ENCODE results near the gene PITX1. TPM values are rescaled to one million over a fixed set of nuclear protein-coding genes. Genes with fewer than 3 reads are reported as not detected.

Gene PITX1
- total RNA-seq, 2 experiments from 2014 or later, result 0.10 to 0.15 TPM

DNA sequence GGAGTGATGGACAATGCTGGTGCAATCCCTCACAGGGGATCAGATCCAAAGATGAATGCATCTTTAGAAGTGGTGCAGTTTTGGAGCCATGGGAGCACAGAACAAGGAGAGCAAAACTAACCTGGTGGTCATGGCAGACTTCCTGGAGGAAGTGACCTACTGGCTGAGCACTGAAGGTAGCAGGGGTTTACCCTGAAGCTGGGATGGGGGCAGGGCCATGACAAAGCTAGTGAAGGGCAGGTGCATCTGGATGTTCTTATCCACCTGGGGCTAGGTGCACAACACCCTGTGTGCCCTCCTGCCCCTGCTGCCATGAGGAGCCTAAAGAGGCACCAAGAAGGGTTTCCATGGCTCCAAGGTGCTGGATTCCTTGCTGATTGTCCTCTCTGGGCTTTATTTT lies 11.5 kb upstream of the PITX1 start:
- CTCF ChIA-PET, result no interaction called here
- POLR2A ChIA-PET, result no interaction called here

DNA sequence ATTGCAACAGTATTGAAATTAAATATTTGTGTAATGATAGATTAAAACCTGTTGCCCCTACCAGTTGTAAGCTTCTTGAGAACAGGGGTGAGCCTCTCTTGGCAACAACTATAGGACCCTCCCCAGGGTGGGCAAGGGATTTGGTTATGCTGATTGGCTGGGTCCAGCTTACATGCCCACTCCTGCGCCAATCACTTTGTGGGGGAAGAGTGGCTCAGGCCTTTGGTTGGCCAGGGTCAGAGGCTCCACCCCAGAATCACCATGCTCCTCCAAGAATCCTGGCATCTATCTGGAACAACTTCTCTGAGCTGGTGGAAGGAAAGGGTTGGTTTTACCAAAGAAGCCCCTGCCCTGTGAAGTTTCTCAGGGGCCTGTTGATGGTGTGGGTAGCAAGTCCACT lies 8.6 kb upstream of the PITX1 start:
- ChIA-PET POLR2A (interaction anchor here (0.6 kb wide), 1 partner anchor 20 kb away, joined by 3 read pairs; no protein-coding TSS in a partner anchor), CTCF (no interaction called here)

DNA sequence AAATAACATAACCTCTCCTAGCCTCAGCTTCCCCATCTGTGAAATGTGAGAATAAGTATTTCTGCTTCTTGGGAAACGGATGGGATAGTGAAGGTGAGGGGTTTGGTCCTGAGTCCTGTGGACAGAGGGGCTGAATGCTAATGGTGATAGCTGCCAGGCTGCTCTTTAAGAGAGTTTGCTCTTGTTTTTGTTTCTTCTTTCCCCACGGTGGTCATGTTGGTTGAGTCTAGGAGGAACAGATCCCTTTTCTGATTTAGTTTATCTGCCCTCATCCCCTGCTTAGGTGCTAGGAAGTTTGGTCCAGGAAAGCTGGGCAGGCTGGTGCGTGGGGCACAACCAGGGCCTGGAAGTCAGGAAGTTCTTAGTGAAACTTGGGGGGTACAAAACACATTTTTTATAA lies 7.7 kb upstream of the PITX1 start:
- ChIA-PET CTCF (no interaction called here), POLR2A (no interaction called here)

DNA sequence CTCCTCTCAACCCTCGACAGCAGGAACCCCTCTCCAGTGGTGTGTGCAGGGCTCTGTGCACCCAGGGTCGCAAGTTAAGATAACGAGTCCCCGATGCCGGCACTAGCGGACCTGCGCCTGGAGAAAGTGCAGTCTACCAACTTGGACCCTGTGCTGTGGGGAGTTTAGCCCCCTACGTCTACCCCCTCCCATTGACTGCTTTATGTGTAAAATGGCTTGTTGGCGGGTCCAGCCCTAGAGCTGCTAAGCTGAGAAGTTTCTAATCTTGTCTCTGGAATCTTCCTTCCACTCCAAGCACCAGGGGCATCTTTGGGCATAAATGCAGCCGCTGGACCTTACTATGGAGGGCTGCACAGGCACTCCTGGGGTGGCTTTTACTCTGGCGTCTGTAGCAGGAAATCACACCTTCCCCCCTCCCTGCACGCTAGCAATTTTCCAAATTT lies 7.1 kb upstream of the PITX1 start:
- CTCF ChIA-PET, result no interaction called here

DNA sequence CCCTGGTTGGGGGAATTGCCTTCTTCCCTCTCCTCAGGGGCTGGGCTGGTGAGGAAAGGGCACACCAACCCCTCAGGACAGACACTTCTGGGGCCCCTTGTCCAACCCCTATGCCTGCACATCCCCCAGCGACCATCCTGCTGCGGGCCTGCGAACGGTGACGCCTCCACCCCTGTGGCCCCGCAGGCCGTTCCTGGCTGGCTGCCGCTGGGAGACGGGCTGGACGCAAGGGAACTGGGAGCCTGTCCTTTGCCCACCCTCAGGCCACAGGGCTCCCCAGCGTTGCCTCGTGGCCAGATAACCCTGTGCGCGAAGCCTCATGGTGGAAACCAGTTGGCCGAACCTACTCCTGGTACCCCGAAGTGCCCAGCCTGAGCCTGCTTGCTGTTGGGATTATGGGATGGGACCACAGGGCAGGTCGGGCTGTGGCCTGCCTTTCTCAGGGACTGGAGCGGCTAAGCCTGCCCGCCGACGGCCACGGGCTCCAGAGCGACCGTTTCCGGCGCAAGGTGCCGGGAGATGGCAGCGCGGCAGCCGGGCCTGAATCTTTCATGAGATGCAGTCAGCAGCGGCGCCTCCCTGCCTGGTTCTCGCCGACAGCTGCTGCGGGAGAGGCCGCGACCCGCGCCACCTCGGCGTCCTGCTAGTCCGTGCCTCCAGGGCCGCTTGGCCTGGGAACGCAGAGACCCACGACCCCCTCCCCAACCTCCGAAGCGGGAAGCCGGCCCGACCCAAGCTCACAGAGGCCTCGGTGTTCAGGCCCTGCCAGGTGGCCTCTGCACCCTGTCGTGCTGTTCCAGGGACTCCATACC lies 6.5 kb upstream of the PITX1 start:
- CTCF ChIA-PET, result no interaction called here
- POLR2A ChIA-PET, result no interaction called here

More for the DNA sequence above, 7.1 kb upstream of the PITX1 start:
- POLR2A ChIA-PET, result no interaction called here

DNA sequence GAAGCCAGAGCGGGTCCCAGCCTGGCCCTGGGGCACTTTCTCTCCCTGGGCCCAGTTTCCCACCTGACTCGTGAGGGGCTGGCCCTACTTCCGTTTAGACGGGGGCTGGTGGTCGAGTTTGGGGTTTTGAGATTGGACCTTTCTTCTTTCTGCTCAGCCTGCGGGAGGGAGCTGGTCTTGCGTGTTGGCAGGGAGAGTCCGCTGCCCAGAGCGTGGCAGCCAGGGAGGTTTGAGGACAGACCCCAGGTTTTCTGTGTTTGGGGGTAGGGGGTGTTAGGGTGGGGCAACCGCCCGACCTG lies 6.0 kb upstream of the PITX1 start:
- POLR2A ChIA-PET, result no interaction called here
- CTCF ChIA-PET, result no interaction called here

DNA sequence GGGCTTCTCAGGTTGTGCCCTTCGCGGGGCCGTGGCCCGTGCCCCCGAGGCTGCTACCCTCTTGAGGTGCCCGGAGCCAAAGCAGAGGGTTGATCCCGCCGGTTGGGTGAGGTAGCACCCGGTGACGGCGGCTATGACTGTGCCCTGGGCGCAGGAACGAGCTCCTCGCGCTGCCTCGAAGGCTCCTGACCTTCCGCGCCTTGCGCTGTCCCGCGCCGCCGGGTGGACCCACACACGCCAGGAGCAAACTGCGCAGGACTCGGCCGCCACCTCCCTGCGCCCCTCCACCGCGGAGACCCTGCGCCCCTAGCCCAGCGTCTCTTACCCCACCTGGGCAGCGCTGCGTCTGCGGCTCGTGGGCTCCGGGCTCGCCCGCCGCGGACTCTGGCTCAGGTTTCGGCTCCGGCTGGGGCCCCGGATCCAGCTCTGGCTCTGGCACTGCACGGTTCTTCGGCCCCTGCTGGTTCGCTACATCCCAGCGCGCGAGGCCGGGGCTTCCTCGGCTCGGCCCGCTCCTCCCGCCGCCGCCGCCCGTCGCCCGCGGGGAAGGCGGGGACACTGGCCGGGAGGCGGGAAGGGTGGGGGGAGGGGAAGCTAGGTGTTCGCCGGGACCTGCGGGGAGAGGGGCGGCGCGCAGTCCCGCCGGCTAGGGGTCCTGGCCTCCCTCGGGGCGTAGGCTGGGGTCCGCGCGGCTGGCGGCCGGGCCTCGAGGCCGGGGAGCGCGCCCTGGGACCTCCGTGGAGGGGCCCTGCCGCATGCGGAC lies 5.4 kb upstream of the PITX1 start:
- ChIA-PET CTCF (no interaction called here), POLR2A (no interaction called here)

DNA sequence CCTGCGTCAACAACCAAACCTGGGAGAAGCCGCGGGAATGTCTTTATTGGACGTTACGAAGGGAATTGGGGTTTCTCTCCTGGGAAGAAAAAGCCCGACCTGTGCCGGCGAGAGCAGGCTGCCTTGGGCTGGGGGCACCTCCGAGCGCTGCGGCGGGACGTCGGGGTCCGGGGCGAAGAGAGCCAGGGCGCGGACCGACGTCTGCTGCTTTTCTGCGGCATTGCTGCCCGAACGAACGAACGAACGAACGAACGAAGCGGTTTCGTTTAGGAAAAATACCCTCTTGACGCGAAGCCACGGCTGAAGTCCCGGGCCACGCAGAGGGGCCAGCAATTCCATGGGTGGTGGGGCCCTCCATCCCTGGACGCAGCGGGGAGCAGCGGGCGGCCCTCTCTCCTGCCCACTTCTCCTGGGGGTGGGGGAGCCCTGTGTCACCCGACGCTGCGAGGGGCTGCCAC lies 4.8 kb upstream of the PITX1 start:
- POLR2A ChIA-PET, result no interaction called here
- CTCF ChIA-PET, result no interaction called here

DNA sequence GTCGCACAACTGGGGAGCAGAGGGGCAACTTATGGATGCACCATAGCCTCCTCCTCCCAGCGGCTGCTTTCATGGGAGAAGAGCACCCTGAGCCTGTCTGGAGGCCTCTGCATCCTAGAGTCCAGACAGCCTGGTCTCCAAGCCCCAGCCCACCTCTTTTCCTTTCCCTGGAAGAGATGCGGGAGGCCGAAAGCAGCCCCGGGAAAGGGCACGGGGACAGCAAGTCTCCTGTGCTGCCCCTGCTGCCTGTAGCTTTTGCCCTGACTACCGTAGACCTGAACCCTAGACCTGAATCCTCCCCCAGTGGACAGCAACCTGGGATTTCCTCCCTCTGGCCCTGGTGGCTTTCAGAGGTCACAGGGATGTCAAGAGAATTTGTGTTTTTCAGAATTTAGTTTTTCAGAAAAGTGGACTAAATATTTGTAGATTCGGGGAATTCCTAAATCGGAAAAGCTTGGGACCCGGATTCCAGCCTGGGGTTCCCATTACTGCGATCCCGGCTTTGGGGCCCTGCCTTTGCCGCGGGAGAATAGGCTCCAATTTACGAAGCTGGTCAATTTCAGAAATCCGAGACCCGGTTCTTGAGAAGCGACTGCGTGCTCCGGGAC lies 4.3 kb upstream of the PITX1 start:
- CTCF ChIA-PET, result no interaction called here
- POLR2A ChIA-PET, result no interaction called here

DNA sequence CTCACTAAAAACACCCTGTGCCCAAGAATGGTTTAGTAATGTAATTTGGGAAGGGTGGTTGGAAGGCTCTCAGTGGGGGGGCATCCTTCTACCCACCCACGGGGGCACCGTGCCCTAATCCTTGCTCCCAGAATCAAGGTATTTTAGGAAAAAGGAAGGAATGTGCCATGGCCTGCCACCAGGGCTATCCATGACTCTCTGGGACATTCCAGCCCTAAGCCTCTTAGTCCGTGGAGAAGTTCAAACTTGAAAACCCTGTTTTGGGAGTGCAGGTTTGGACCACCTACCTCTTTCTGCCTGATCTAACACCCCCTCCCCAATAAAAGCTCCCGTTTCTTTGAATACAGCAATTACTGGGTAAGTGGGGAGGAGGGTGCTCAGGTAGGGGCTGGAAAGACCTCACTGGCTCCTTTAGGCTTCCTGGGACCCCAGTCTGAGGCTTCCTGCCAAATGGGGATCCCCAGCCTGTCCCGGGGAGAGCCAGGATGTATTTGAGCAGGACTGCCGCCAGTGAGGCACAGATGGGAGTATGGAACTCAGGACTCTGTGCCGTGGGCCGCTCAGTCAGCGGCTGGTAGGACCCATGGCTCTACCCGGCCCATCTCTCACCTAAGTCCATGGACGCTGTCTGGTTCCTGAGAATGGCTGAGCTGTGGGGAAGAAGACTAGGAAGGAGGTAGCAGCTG lies 3.6 kb upstream of the PITX1 start:
- ChIA-PET POLR2A (no interaction called here), CTCF (interaction anchor here (0.6 to 1.1 kb wide), 2 partner anchors 10 to 52 kb away, joined by 3 to 4 read pairs; no protein-coding TSS in a partner anchor)

DNA sequence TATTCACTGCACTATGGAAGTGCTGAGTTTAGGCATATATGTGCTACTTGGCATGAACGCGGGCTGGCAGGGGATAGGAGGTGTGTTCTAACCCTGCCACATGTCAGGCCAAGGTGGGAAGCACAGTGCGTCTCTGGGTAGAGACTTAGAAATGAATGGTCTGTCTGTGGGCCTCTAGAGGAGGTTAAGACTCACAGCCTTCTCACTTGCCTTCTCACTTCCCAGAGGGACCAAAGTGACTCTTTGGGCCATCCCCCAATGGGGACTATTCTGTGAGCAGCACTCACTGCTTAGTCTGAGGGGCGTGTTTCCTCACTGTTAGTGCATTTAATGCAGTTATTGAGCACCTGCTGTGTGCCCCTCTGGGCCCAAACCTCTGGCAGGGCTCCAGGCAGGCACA lies 2.4 kb upstream of the PITX1 start:
- POLR2A ChIA-PET, result no interaction called here
- CTCF ChIA-PET, result interaction anchor here (1.1 kb wide), 1 partner anchor 11 kb away, joined by 4 read pairs; no protein-coding TSS in a partner anchor

DNA sequence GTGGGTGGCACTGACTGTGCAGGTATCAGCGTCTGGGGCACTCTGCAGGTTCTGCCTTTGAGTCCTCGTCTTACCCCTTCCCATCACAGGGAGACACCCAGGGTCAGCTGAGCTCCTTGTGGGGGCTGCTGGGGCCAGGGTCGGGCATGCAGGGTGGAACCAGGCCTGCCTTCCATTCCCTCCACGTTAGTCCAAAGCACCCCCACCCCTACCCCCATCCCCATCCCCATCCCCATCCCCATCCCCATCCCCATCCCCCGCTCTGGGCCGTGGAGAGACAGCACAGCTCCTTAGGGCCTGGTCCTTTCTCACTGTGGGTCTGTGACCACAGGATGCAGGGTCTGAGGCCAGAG lies 1.6 kb upstream of the PITX1 start:
- POLR2A ChIA-PET, result no interaction called here
- CTCF ChIA-PET, result no interaction called here

DNA sequence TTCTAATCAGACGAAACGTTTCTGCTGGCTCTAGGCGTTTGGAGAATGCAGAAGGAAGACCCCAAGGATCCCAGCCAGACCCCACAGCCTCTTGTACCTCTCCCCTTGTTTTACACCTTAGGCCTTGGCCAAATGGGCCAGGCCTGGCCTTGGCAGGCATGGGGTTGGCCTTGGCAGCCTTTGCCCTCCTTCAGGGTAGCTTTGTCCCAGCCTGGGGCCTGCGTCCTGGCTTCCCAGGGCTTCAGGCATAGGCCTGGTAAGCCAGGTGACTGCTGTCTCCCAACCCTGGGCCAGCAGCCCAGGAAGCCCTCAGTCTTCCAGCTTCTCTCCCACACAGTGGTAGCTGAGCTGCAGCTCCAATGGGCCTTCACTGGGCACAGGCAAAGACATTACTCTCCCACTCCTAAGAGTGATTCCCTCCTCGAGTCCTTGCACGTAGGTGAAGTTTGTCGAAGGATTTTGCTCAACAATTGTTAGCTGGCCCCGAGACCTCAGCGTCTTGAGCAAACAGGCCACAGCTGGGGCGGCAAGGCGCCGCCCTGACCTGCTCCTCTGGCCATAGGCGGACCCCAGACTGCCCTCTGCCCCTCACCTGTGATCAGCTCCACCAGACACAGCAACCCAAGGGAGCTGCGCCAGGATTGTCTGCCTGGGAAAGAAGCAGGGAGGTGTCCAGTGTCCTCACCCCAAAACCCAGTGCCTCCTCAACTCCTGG lies 1.1 kb upstream of the PITX1 start:
- POLR2A ChIA-PET, result no interaction called here
- CTCF ChIA-PET, result no interaction called here

DNA sequence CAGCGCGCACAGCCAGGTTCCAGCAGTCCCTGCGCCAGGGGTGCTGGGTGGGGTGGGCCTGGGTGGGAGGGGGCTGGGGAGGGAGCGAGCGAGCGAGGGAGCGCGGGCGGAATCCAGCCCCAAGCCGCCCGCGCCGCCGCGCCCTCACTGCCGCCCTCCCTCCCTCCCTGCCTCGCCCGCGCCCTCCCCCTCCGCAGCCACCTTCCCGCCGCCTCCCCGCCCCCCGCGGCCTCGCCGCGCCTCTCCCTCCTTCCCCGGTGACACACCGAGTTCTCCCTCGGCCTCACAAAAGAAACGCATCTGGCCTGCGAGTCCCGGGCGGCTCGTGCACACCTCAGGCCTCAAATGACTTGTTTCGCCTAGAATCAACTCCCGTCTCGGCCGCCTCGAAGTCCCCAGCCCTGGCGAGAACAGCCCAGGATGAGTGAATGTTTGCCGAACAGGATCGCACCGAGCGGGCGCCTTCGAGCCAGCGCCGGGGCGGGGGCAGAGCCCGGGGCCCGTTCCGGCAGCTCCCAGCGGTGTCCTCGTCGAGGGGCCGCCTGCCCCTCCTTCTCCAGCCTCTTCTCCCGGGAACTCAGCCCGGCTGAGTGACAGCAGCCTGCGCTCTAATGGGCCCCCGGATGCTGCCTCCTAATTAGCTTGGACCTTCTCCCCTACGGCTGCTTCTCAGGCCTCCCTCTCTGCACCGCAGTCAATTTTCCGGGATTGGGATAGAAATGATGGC lies 371 bp upstream of the PITX1 start:
- ChIA-PET POLR2A (no interaction called here), CTCF (no interaction called here)

DNA sequence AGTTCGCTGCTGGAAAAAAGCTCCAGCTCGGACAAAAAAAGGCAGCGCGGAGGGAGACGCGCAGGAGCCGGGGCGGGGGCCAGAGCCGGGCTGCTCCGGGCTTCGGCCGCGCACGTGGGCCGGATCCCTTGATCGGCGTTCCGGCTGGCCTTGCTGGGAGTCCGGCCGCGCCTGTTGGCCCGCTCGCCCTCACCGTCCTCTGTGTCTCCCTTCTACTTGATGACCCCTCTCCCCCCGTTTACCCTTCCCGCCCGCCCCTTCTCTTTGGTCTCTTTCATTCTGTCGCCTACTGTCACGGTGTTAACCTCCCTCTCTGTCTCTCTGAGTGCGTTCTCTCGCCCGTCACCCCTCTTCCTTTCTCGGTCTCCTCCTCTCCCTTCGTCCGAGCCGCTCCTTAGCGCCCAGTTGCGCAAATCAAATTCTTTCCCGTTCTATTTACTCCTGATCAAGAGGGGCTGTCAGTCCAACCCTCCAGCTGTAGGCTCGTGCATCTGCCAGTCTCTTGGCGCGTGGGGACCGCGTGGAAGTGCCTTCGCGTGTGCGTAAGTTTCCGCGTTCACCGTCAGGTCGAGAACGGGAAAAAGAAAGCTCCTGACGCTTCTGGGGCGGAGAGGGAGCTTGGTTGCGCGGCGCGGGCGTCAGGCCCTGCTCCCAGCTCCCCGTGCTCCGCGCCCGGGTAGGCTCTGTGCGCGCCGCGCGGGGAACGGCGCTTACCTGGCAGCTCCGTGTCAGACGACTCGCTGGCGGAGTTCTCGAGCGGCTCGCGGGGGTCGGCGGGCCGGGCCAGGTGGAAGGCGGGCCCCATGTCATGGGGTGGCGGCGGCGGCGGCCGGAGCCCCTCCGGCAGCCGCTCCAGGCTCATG lies 798 bp downstream of the PITX1 start:
- ChIA-PET POLR2A (interaction anchor here (0.7 kb wide), 1 partner anchor 125 kb away, joined by 3 read pairs; no protein-coding TSS in a partner anchor), CTCF (no interaction called here)

DNA sequence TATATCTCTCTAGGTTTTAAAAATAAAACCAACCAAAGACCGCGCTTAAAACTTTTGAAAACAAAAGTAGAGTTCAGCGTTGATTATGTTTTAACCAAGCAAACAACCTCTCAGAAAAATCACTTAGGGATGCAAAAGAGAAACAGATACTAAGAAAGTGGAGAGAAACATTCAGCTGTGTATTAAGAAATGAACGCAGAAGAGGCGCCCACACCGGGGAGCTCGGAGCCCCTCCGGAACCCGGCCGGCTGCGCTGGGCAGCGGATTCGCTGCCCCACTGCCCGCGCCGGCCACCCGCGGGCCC lies 1.4 kb downstream of the PITX1 start:
- ChIA-PET CTCF (no interaction called here), POLR2A (no interaction called here)

DNA sequence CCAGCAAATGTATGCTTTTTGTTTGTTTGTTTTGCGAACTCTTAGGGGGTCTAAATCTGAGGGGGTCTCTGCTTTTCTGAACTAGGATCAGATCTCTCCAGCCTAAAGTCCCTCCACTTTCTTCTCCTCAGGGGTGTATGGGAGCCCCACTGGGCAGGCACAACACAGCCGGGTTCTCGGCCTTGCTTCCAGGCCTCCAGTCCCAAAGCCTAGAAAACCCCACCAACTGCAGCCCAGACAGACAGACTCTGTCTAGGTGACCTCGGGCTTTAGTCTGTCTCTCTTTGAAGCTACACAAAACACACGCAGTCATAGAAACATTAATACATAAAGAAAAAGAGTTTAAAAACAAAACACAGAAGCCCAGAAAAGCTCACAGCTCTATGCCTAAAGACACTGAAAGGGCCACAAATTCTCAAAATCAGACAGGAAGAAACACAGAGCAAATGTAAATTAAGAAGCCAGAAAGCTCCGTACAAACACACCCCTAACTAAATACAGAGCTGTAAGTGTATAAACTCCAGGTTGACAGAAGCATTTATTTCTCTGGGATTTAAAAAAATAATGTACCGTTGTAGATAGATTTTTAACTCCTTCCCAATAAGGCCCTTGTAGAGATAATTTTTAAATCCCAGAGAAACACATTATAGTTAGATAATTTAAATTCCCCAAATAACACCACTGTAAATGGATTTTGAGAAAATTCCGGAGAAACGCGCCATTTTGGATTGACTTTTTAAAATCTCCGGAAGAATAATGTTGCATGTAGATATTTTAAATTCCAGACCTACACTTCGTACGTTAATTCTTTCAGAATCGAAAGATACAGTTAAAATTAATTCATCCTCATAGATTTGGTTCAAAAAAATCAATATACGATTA lies 2.0 kb downstream of the PITX1 start:
- ChIA-PET CTCF (no interaction called here), POLR2A (no interaction called here)
